ENCODE data around the gene TPBG.

TPBG gene

DNA sequence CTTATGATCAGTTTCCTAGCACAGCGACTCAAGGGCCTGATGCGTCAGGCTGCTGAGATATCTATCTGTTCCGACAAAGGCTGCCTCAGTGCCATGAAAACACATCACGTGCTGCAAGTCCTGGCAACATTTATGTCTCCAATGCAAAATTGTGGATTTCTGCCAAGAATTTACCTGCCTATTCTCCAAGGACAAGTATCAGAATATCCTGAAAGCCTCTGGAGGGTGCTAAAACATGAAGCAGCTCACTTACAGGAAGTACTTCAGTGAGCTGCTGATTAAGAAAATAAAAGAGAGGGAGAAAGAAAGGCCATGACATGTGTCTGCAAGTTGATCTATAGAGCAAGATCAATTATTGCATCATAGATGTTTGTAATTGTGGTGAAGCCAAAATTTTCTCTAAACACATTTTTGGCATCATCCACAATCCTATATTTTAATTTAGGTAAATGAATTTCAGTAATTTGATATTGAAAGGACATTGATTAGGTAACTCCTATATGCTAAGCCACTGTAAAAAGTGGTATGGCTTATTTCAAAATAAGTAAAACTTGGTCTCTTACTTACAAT, 25.8 kb upstream of the TPBG start:
- no peaks in the 10 kb centered on the region for H3K4me1 ChIP-seq (ENCODE audit: insufficient read depth, low read length)
- no peaks in the 10 kb centered on the region for H3K27me3 ChIP-seq (ENCODE audit: insufficient read depth, low read length, poor library complexity)
- no peak overlapping the region for H3K9ac ChIP-seq (ENCODE audit: low read depth, low read length)
- peaks cover 11% of the 10 kb centered on the region for H3K9me3 ChIP-seq (ENCODE audit: insufficient read depth, low read length, severe bottlenecking)
- H2AFZ ChIP-seq (ENCODE audit: low read depth, low read length) = no peak overlapping the region
- DNase-seq (no peak), ATAC-seq (ENCODE audit: insufficient read depth, low read depth) (no peak)
- H4K20me1 ChIP-seq (ENCODE audit: insufficient read depth, low read length) = no peaks in the 10 kb centered on the region
- no peak overlapping the region for H3K4me2 ChIP-seq (ENCODE audit: insufficient read depth, low read length)
- no peaks in the 10 kb centered on the region for H3K79me2 ChIP-seq (ENCODE audit: insufficient read depth, low read length)
- H3K27ac ChIP-seq (ENCODE audit: low read length) = no peak overlapping the region
- no peak for TF ChIP-seq EZH2 (IDR thresholded peaks at IDR 0.05; ENCODE audit: borderline replicate concordance, low read depth, low read length, severe bottlenecking)
- TF ChIP-seq, protein P1, sequence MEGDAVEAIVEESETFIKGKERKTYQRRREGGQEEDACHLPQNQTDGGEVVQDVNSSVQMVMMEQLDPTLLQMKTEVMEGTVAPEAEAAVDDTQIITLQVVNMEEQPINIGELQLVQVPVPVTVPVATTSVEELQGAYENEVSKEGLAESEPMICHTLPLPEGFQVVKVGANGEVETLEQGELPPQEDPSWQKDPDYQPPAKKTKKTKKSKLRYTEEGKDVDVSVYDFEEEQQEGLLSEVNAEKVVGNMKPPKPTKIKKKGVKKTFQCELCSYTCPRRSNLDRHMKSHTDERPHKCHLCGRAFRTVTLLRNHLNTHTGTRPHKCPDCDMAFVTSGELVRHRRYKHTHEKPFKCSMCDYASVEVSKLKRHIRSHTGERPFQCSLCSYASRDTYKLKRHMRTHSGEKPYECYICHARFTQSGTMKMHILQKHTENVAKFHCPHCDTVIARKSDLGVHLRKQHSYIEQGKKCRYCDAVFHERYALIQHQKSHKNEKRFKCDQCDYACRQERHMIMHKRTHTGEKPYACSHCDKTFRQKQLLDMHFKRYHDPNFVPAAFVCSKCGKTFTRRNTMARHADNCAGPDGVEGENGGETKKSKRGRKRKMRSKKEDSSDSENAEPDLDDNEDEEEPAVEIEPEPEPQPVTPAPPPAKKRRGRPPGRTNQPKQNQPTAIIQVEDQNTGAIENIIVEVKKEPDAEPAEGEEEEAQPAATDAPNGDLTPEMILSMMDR (IDR thresholded peaks at IDR 0.05; ENCODE audit: borderline replicate concordance, extremely low read depth, low read length, poor library complexity, severe bottlenecking) = no peak
- no peak overlapping the region for H3K4me3 ChIP-seq (ENCODE audit: low read depth in 1 of 2, low read length in 2 of 2)
- H3K36me3 ChIP-seq (ENCODE audit: insufficient read depth, low read length) = no peaks in the 10 kb centered on the region

- Histone ChIP-seq H4K20me1 (ENCODE audit: insufficient read depth, low read length) (no peaks in the 10 kb centered on the region), H3K4me2 (ENCODE audit: insufficient read depth, low read length) (no peak overlapping the region), H3K79me2 (ENCODE audit: insufficient read depth, low read length) (no peaks in the 10 kb centered on the region), H3K9ac (ENCODE audit: low read depth, low read length) (no peak overlapping the region), H3K9me3 (ENCODE audit: insufficient read depth, low read length, severe bottlenecking) (no peaks in the 10 kb centered on the region), H2AFZ (ENCODE audit: low read depth, low read length) (no peak overlapping the region), H3K4me1 (ENCODE audit: insufficient read depth, low read length) (no peaks in the 10 kb centered on the region), H3K27ac (ENCODE audit: low read length) (no peak overlapping the region), H3K4me3 (ENCODE audit: low read depth in 1 of 2, low read length in 2 of 2) (no peak overlapping the region), H3K36me3 (ENCODE audit: insufficient read depth, low read length) (no peaks in the 10 kb centered on the region), H3K27me3 (ENCODE audit: insufficient read depth, low read length, poor library complexity) (no peaks in the 10 kb centered on the region)
- TF ChIP-seq EZH2 (IDR thresholded peaks at IDR 0.05; ENCODE audit: borderline replicate concordance, low read depth, low read length, severe bottlenecking) = no peak
- TF ChIP-seq, protein P1 (IDR thresholded peaks at IDR 0.05; ENCODE audit: borderline replicate concordance, extremely low read depth, low read length, poor library complexity, severe bottlenecking) = no peak
- no peak for DNase-seq
- ATAC-seq (ENCODE audit: insufficient read depth, low read depth) = no peak
Measured at GRCh38 chr6:82348130-82348529, 15.5 kb upstream of the TPBG start.

- H3K4me1 ChIP-seq (ENCODE audit: insufficient read depth, low read length) = no peaks in the 10 kb centered on the region
- H3K9me3 ChIP-seq (ENCODE audit: insufficient read depth, low read length, severe bottlenecking) = no peaks in the 10 kb centered on the region
- no peak overlapping the region for H3K4me2 ChIP-seq (ENCODE audit: insufficient read depth, low read length)
- H2AFZ ChIP-seq (ENCODE audit: low read depth, low read length) = no peak overlapping the region
- DNase-seq = no peak
- H3K36me3 ChIP-seq (ENCODE audit: insufficient read depth, low read length) = no peaks in the 10 kb centered on the region
- no peak overlapping the region for H3K27ac ChIP-seq (ENCODE audit: low read length)
- no peaks in the 10 kb centered on the region for H4K20me1 ChIP-seq (ENCODE audit: insufficient read depth, low read length)
- H3K79me2 ChIP-seq (ENCODE audit: insufficient read depth, low read length) = no peaks in the 10 kb centered on the region
- no peak overlapping the region for H3K9ac ChIP-seq (ENCODE audit: low read depth, low read length)
- H3K27me3 ChIP-seq (ENCODE audit: insufficient read depth, low read length, poor library complexity) = no peaks in the 10 kb centered on the region
- TF ChIP-seq EZH2 (IDR thresholded peaks at IDR 0.05; ENCODE audit: borderline replicate concordance, low read depth, low read length, severe bottlenecking) = no peak
- TF ChIP-seq, protein P1 (IDR thresholded peaks at IDR 0.05; ENCODE audit: borderline replicate concordance, extremely low read depth, low read length, poor library complexity, severe bottlenecking) = no peak
- ATAC-seq (ENCODE audit: insufficient read depth, low read depth) = no peak
- no peak overlapping the region for H3K4me3 ChIP-seq (ENCODE audit: low read depth in 1 of 2, low read length in 2 of 2)
Measured at GRCh38 chr6:82353848-82354247, 9.8 kb upstream of the TPBG start.

DNA sequence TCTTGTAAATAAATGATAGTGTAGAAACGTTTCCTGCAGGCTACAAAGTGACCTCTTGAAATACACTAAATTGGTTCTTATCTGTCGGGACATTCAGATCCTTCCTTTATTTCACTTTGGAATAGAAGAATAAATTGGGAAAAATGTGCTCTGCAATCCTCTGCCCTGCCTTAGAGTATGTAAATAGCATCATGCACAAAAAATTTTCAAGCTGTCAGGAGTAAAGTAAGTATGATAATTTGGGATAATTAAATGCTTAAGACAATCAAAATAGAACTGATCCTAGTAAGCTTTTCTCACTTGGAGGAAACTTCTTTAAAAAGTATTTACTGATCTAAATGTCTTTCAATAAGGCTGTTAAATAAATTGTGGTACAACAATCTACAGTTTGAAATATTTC, 3.1 kb upstream of the TPBG start:
- no peak overlapping the region for H3K4me2 ChIP-seq (ENCODE audit: insufficient read depth, low read length)
- no peak for DNase-seq
- no peaks in the 10 kb centered on the region for H3K36me3 ChIP-seq (ENCODE audit: insufficient read depth, low read length)
- no peaks in the 10 kb centered on the region for H3K9me3 ChIP-seq (ENCODE audit: insufficient read depth, low read length, severe bottlenecking)
- no peaks in the 10 kb centered on the region for H4K20me1 ChIP-seq (ENCODE audit: insufficient read depth, low read length)
- H3K27me3 ChIP-seq (ENCODE audit: insufficient read depth, low read length, poor library complexity) = no peaks in the 10 kb centered on the region
- H2AFZ ChIP-seq (ENCODE audit: low read depth, low read length) = no peak overlapping the region
- H3K9ac ChIP-seq (ENCODE audit: low read depth, low read length) = no peak overlapping the region
- no peaks in the 10 kb centered on the region for H3K79me2 ChIP-seq (ENCODE audit: insufficient read depth, low read length)
- ATAC-seq (ENCODE audit: insufficient read depth, low read depth) = no peak
- TF ChIP-seq, protein P1 (IDR thresholded peaks at IDR 0.05; ENCODE audit: borderline replicate concordance, extremely low read depth, low read length, poor library complexity, severe bottlenecking) = no peak
- no peak for TF ChIP-seq EZH2 (IDR thresholded peaks at IDR 0.05; ENCODE audit: borderline replicate concordance, low read depth, low read length, severe bottlenecking)
- H3K4me1 ChIP-seq (ENCODE audit: insufficient read depth, low read length) = no peaks in the 10 kb centered on the region
- H3K4me3 ChIP-seq (ENCODE audit: low read depth in 1 of 2, low read length in 2 of 2) = no peak overlapping the region
- H3K27ac ChIP-seq (ENCODE audit: low read length) = no peak overlapping the region

Measured in DND-41 (cell line).